Measurements from ENCODE around the gene ANTKMT. TPM values are rescaled to one million over a fixed set of nuclear protein-coding genes. Genes with fewer than 3 reads are reported as not detected.
"Not testable (repeated sequence)": the region's sequence is repeated elsewhere in the genome, so short reads cannot be mapped to it uniquely, and the experiment has no call there.

ANTKMT gene
- total RNA-seq, 1 donor from 2014 or later: 22.6 TPM

- Histone ChIP-seq H3K4me2 (ENCODE audit: low read length) (peak overlapping the region; percentile 99), H3K79me2 (ENCODE audit: insufficient read depth, low read length) (peaks cover 41% of the 10 kb centered on the region), H4K20me1 (ENCODE audit: insufficient read depth, low read length) (no peaks in the 10 kb centered on the region), H3K4me3 (ENCODE audit: insufficient read depth, low read depth, low read length) (peak overlapping the region; percentile 79), H3K9me3 (ENCODE audit: insufficient read depth, low read depth, low read length) (no peaks in the 10 kb centered on the region), H3K27ac (ENCODE audit: low read depth, low read length) (peak overlapping the region; percentile 79), H3K36me3 (ENCODE audit: insufficient read depth, low read length) (no peaks in the 10 kb centered on the region), H3K4me1 (ENCODE audit: insufficient read depth, low read length) (peaks cover 5% of the 10 kb centered on the region), H3K27me3 (ENCODE audit: insufficient read depth, low read length) (peaks cover 5% of the 10 kb centered on the region), H2AFZ (ENCODE audit: low read depth, low read length) (peak overlapping the region; percentile 79), H3K9ac (ENCODE audit: low read length) (peak overlapping the region; percentile 92)
- Mint-ChIP-seq H3K4me3 (ENCODE audit: unreplicated experiment) (peak overlapping the region; percentile 89), H3K27me3 (ENCODE audit: low read depth, unreplicated experiment) (peaks cover 9% of the 10 kb centered on the region), H3K36me3 (ENCODE audit: low read depth, unreplicated experiment) (peaks cover 2% of the 10 kb centered on the region), H3K27ac (ENCODE audit: unreplicated experiment) (peak overlapping the region; percentile 78), H3K9me3 (ENCODE audit: unreplicated experiment) (no peaks in the 10 kb centered on the region), H3K4me1 (ENCODE audit: low read depth, unreplicated experiment) (peaks cover 4% of the 10 kb centered on the region)
- DNase-seq (ENCODE audit: low read depth): no peak
- TF ChIP-seq CTCF (IDR thresholded peaks at IDR 0.05; ENCODE audit: insufficient read depth, low read depth, low read length) (no peak), EZH2 (IDR thresholded peaks at IDR 0.05; ENCODE audit: insufficient read depth, low read length) (no peak)
- FAIRE-seq: no peak
Measured at GRCh38 chr16:689175-689897, 31.6 kb upstream of the ANTKMT start.

- H3K79me2 ChIP-seq (ENCODE audit: insufficient read depth, low read length): peaks cover 28% of the 10 kb centered on the region
- not testable (repeated sequence) for H3K4me2 ChIP-seq (ENCODE audit: low read length); H3K9me3 Mint-ChIP-seq (ENCODE audit: unreplicated experiment); H3K27me3 ChIP-seq (ENCODE audit: insufficient read depth, low read length); H3K4me1 Mint-ChIP-seq (ENCODE audit: low read depth, unreplicated experiment); H3K9ac ChIP-seq (ENCODE audit: low read length); DNase-seq (ENCODE audit: low read depth); H3K4me1 ChIP-seq (ENCODE audit: insufficient read depth, low read length); H3K36me3 Mint-ChIP-seq (ENCODE audit: low read depth, unreplicated experiment); H4K20me1 ChIP-seq (ENCODE audit: insufficient read depth, low read length); H3K27ac Mint-ChIP-seq (ENCODE audit: unreplicated experiment); H3K4me3 ChIP-seq (ENCODE audit: insufficient read depth, low read depth, low read length); FAIRE-seq; H3K27ac ChIP-seq (ENCODE audit: low read depth, low read length); H3K9me3 ChIP-seq (ENCODE audit: insufficient read depth, low read depth, low read length); H2AFZ ChIP-seq (ENCODE audit: low read depth, low read length); H3K36me3 ChIP-seq (ENCODE audit: insufficient read depth, low read length)
- Mint-ChIP-seq H3K4me3 (ENCODE audit: unreplicated experiment) (peak overlapping the region; percentile 89), H3K27me3 (ENCODE audit: low read depth, unreplicated experiment) (peaks cover 20% of the 10 kb centered on the region)
Measured at GRCh38 chr16:691242-691641, 29.7 kb upstream of the ANTKMT start.

GRCh38 chr16:692356-693108 is 28.4 kb upstream of the ANTKMT start:
- no peak overlapping the region for H3K27ac ChIP-seq (ENCODE audit: low read depth, low read length)
- no peaks in the 10 kb centered on the region for H4K20me1 ChIP-seq (ENCODE audit: insufficient read depth, low read length)
- no peak overlapping the region for H3K4me2 ChIP-seq (ENCODE audit: low read length)
- Mint-ChIP-seq H3K36me3 (ENCODE audit: low read depth, unreplicated experiment) (peaks cover 2% of the 10 kb centered on the region), H3K9me3 (ENCODE audit: unreplicated experiment) (no peaks in the 10 kb centered on the region), H3K4me3 (ENCODE audit: unreplicated experiment) (peak overlapping the region; percentile 50), H3K27me3 (ENCODE audit: low read depth, unreplicated experiment) (peaks cover 25% of the 10 kb centered on the region), H3K4me1 (ENCODE audit: low read depth, unreplicated experiment) (peaks cover 2% of the 10 kb centered on the region), H3K27ac (ENCODE audit: unreplicated experiment) (no peak overlapping the region)
- H3K9me3 ChIP-seq (ENCODE audit: insufficient read depth, low read depth, low read length): no peaks in the 10 kb centered on the region
- H3K27me3 ChIP-seq (ENCODE audit: insufficient read depth, low read length): peaks cover 10% of the 10 kb centered on the region
- H3K4me1 ChIP-seq (ENCODE audit: insufficient read depth, low read length): peaks cover 5% of the 10 kb centered on the region
- H2AFZ ChIP-seq (ENCODE audit: low read depth, low read length): no peak overlapping the region
- no peaks in the 10 kb centered on the region for H3K36me3 ChIP-seq (ENCODE audit: insufficient read depth, low read length)
- H3K9ac ChIP-seq (ENCODE audit: low read length): no peak overlapping the region
- no peak for FAIRE-seq
- peaks cover 19% of the 10 kb centered on the region for H3K79me2 ChIP-seq (ENCODE audit: insufficient read depth, low read length)
- no peak overlapping the region for H3K4me3 ChIP-seq (ENCODE audit: insufficient read depth, low read depth, low read length)
- DNase-seq (ENCODE audit: low read depth): no peak
- TF ChIP-seq CTCF (IDR thresholded peaks at IDR 0.05; ENCODE audit: insufficient read depth, low read depth, low read length) (no peak), EZH2 (IDR thresholded peaks at IDR 0.05; ENCODE audit: insufficient read depth, low read length) (no peak)

Measured in astrocyte (in vitro differentiated cells and primary cell).